Heart left ventricle (tissue), 13 donors: ENCODE results near the gene NHSL2.

Experiments
- CTCF ChIP-seq, 12 donors: fragments of 200-600 bp; sonication (generic) in 4 of 12; IDR thresholded peaks; one replicate each; pipeline versions ENCODE4 v1.5.0 to v1.8.0; 2018 to 2022; ENCODE audit warnings: antibody characterized with exemption in 12 of 12, mild to moderate bottlenecking in 5 of 12
- POLR2A ChIP-seq, 2 donors: fragments of 450-650 bp; IDR thresholded peaks; one replicate each; pipeline ENCODE4 v1.6.1; 2017; ENCODE audit warnings: antibody characterized with exemption in 2 of 2, mild to moderate bottlenecking in 2 of 2, moderate library complexity in 2 of 2
- donor health status: ischemic (EF 13 %, LVEDD 7.1; RV severe dilation, severe dysfunction).
- donor health status: DM: no; HTN: yes; CAD: no.
- donor health status: DM: no; HTN: no; CAD: no.
- donor health status: ischemic (EF 25% LVEDD 6.9; RV normal size, moderate dysfunction).
- donor health status: ischemic (EF 25% LVEDD 5.7; RV mildly dilated, moderate dysfunction).
- donor health status: ischemic (EF 35%, LVEDD 5.7; RV mildly dilated, moderate dysfunction).
- donor health status: nonischemic (EF 11% LVEDD 7.7; RV severe dilation, severe dysfunction).
- donor health status: DM: yes; HTN: yes; CAD: no.
- donor health status: PGD.
- donor health status: ischemic (EF 29% LVEDD 5.4; RV normal size, mild dysfunction).
- donor health status: nonischemic (EF 23%, LVEDD 6.1; RV moderate dilation, normal function).

DNA sequence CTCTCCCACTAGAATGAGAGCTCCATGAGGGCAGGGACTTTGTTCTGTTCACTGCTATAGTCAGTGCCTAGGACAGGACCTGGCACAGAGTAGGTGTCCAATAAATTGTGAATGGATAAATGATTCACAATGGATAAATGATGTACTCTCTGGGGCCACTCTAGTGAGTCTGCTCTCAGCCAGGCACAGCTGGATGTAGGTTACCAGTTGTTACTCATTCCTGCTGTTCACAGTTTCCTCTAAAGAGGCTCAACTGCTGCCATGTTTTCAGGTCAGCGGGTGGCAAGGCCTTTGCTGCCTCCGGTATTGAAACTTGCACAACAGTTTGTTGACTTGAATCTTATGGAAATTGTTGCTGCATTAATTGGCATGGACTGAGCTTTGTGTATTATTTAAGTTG lies 99.1 kb downstream of the NHSL2 start:
- no peak for TF ChIP-seq CTCF (IDR thresholded peaks at IDR 0.05)
- TF ChIP-seq POLR2A (IDR thresholded peaks at IDR 0.05): no peak
